ENCODE results near the gene IFIT1. TPM values are rescaled to one million over a fixed set of nuclear protein-coding genes. Genes with fewer than 3 reads are reported as not detected.

IFIT1 gene
- total and polyA plus RNA-seq, 2 donors (not counting 3 experiments of a cell fraction or from before 2014, with no cell fraction given): 0.51 to 0.75 TPM

- no peak for FAIRE-seq
- dilution Hi-C loops (cut with MboI; ENCODE audit: extremely low pct_ligation_motif_present, low sequenced_read_pairs): no loop called here
These were observed 34.4 kb upstream of the IFIT1 start for GRCh38 chr10:89357975-89358374.

GRCh38 chr10:89360157-89360556 is 32.3 kb upstream of the IFIT1 start:
- CTCF ChIA-PET: interaction anchor here (1.1 kb wide), 1 partner anchor 9 kb away, joined by 4 read pairs; no protein-coding TSS in a partner anchor
- intact Hi-C loops (cut with micrococcal nuclease) (no loop called here), dilution Hi-C loops (cut with MboI; ENCODE audit: extremely low pct_ligation_motif_present, low sequenced_read_pairs) (no loop called here)
- no peak for FAIRE-seq
- no peak for DNase-seq (ENCODE audit: low read depth, low spot score)
- no peak overlapping the region for H3K4me2 ChIP-seq (ENCODE audit: insufficient read depth, low read length)
- peaks cover 11 to 25% of the 10 kb centered on the region in 2 experiments for H3K27me3 ChIP-seq (ENCODE audit: control insufficient read depth in 2 of 2, insufficient read depth in 2 of 2, low read length in 2 of 2)
- no peaks in the 10 kb centered on the region for H3K36me3 ChIP-seq (ENCODE audit: control insufficient read depth in 2 of 2, extremely low read depth in 1 of 2, insufficient read depth in 2 of 2, low read length in 2 of 2)
- no peaks in the 10 kb centered on the region for H3K4me1 ChIP-seq (ENCODE audit: control insufficient read depth, extremely low read depth, insufficient read depth, low read length)
- no TSS peak for BruUV-seq (replicated peaks)
- H3K27ac ChIP-seq (ENCODE audit: insufficient read depth, low read depth, low read length): no peak overlapping the region
- H3K9me1 ChIP-seq (replicated peaks; ENCODE audit: control insufficient read depth, extremely low read depth, insufficient read depth, low read length): no peaks in the 10 kb centered on the region
- TF ChIP-seq JUN (IDR thresholded peaks at IDR 0.05; ENCODE audit: borderline replicate concordance, insufficient read depth, insufficient read length, low read depth) (no peak), FOS (IDR thresholded peaks at IDR 0.05; ENCODE audit: borderline replicate concordance, insufficient read depth, low read length) (no peak), MYC (IDR thresholded peaks at IDR 0.05; ENCODE audit: low read depth, low read length) (no peak), POLR2A (IDR thresholded peaks at IDR 0.05; ENCODE audit: low read depth, low read length) (no peak), MAX (IDR thresholded peaks at IDR 0.05; ENCODE audit: insufficient read depth, insufficient read length) (no peak)
- POLR2A ChIA-PET: no interaction called here
- H3K4me3 ChIP-seq (replicated peaks in 1 of 3; ENCODE audit: insufficient read depth in 1 of 3, low read depth in 1 of 3, low read length in 3 of 3): no peak overlapping the region
- H3K9me3 ChIP-seq (replicated peaks; ENCODE audit: control insufficient read depth, insufficient read depth, low read length): no peaks in the 10 kb centered on the region
- H3K9ac ChIP-seq (replicated peaks; ENCODE audit: extremely low read depth, insufficient read depth, low read length): no peak overlapping the region
- H3K79me2 ChIP-seq (ENCODE audit: control insufficient read depth, insufficient read depth, low read length): no peaks in the 10 kb centered on the region
- H2AFZ ChIP-seq (ENCODE audit: low read depth, low read length): no peak overlapping the region
- no peaks in the 10 kb centered on the region for H4K20me1 ChIP-seq (replicated peaks; ENCODE audit: control insufficient read depth, extremely low read depth, insufficient read depth, low read length)

More at GRCh38 chr10:89357975-89358374, 34.4 kb upstream of the IFIT1 start:
- H3K9ac ChIP-seq (replicated peaks; ENCODE audit: extremely low read depth, insufficient read depth, low read length): no peak overlapping the region
- no peak overlapping the region for H3K4me2 ChIP-seq (ENCODE audit: insufficient read depth, low read length)
- H3K9me3 ChIP-seq (replicated peaks; ENCODE audit: control insufficient read depth, insufficient read depth, low read length): no peaks in the 10 kb centered on the region
- DNase-seq (ENCODE audit: low read depth, low spot score): no peak
- H3K36me3 ChIP-seq (ENCODE audit: control insufficient read depth in 2 of 2, extremely low read depth in 1 of 2, insufficient read depth in 2 of 2, low read length in 2 of 2): no peaks in the 10 kb centered on the region
- BruUV-seq (replicated peaks): no TSS peak
- H3K4me3 ChIP-seq (replicated peaks in 1 of 3; ENCODE audit: insufficient read depth in 1 of 3, low read depth in 1 of 3, low read length in 3 of 3): no peak overlapping the region
- peaks cover 3 to 17% of the 10 kb centered on the region in 2 experiments for H3K27me3 ChIP-seq (ENCODE audit: control insufficient read depth in 2 of 2, insufficient read depth in 2 of 2, low read length in 2 of 2)
- CTCF ChIA-PET: interaction anchor here (1.1 to 1.7 kb wide), 2 partner anchors 14 to 43 kb away, joined by 3 to 4 read pairs; no protein-coding TSS in a partner anchor
- POLR2A ChIA-PET: no interaction called here
- no peaks in the 10 kb centered on the region for H3K79me2 ChIP-seq (ENCODE audit: control insufficient read depth, insufficient read depth, low read length)
- TF ChIP-seq POLR2AphosphoS5 (IDR thresholded peaks at IDR 0.05; ENCODE audit: insufficient read depth, low read depth, low read length): no peak
- no peak for TF ChIP-seq JUN (IDR thresholded peaks at IDR 0.05; ENCODE audit: borderline replicate concordance, insufficient read depth, insufficient read length, low read depth)
- no peak for TF ChIP-seq FOS (IDR thresholded peaks at IDR 0.05; ENCODE audit: borderline replicate concordance, insufficient read depth, low read length)
- no peak for TF ChIP-seq EZH2 (IDR thresholded peaks at IDR 0.05; ENCODE audit: borderline replicate concordance, low read depth, low read length, severe bottlenecking)
- TF ChIP-seq MYC (IDR thresholded peaks at IDR 0.05; ENCODE audit: low read depth, low read length): no peak
- H3K9me1 ChIP-seq (replicated peaks; ENCODE audit: control insufficient read depth, extremely low read depth, insufficient read depth, low read length): no peaks in the 10 kb centered on the region
- H4K20me1 ChIP-seq (replicated peaks; ENCODE audit: control insufficient read depth, extremely low read depth, insufficient read depth, low read length): no peaks in the 10 kb centered on the region
- H3K4me1 ChIP-seq (ENCODE audit: control insufficient read depth, extremely low read depth, insufficient read depth, low read length): no peaks in the 10 kb centered on the region
- H3K27ac ChIP-seq (ENCODE audit: insufficient read depth, low read depth, low read length): no peak overlapping the region
- no peak overlapping the region for H2AFZ ChIP-seq (ENCODE audit: low read depth, low read length)
- intact Hi-C loops (cut with micrococcal nuclease): no loop called here

All from endothelial cell of umbilical vein (primary cell).